Neutrophil (primary cell): Measurements from ENCODE around the gene SLC4A8.

ENCODE experiments used
- H3K27ac ChIP-seq: fragments of 200-600 bp; sonication (generic); 2 replicates; pipeline ENCODE4 v1.5.1; 2016; ENCODE audit warnings: mild to moderate bottlenecking, moderate library complexity
- H3K27me3 ChIP-seq: fragments of 200-600 bp; sonication (generic); 2 replicates; pipeline ENCODE4 v1.6.0; 2016; ENCODE audit warnings: mild to moderate bottlenecking
- H3K36me3 ChIP-seq: fragments of 200-600 bp; sonication (generic); 2 replicates; pipeline ENCODE4 v1.5.1; 2017
- H3K4me1 ChIP-seq, 2 experiments: fragments of 200-600 bp in 1 of 2; sonication (generic) in 1 of 2; 1 replicate in 1 of 2; 2 replicates in 1 of 2; pipeline versions ENCODE4 v1.5.1 to v1.6.1; 2013 to 2016; ENCODE audit warnings: low read depth in 1 of 2, low read length in 1 of 2, mild to moderate bottlenecking in 1 of 2, moderate library complexity in 1 of 2; ENCODE audit not compliant: control insufficient read depth in 1 of 2, insufficient read depth in 1 of 2
- H3K4me3 ChIP-seq, 2 experiments: fragments of 200-600 bp in 1 of 2; sonication (generic) in 1 of 2; 1 replicate in 1 of 2; 2 replicates in 1 of 2; pipeline ENCODE4 v1.5.1; 2013 to 2016; ENCODE audit warnings: low read depth in 1 of 2, low read length in 1 of 2, mild to moderate bottlenecking in 1 of 2, moderate library complexity in 1 of 2
- H3K9me3 ChIP-seq: fragments of 200-600 bp; sonication (generic); 2 replicates; pipeline ENCODE4 v1.5.1; 2016
- TF ChIP-seq, protein P1 (sequence below): fragments of 200-600 bp; sonication (generic); IDR thresholded peaks from 2 replicates; pipeline ENCODE4 v1.5.1; 2016; ENCODE audit warnings: antibody characterized with exemption

Gene SLC4A8

DNA sequence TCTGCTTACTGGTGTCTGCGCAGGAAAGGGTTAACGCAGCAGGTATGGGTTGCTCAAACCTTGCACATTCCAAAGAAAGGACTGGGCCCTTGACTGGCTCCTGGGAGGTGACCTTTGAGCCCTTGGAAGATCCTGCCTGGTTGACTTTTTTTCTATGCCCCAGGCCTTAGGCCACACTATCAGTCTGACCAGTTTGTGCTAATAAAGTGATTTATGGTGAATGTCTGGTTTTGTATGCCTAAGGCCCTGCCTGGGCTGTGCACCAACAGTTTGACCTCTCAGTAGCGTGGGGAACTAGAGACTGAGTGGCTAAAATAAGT is 105.0 kb downstream of the SLC4A8 start:
- no peaks in the 10 kb centered on the region for H3K4me1 ChIP-seq
- no peaks in the 10 kb centered on the region for H3K36me3 ChIP-seq
- TF ChIP-seq, protein P1, sequence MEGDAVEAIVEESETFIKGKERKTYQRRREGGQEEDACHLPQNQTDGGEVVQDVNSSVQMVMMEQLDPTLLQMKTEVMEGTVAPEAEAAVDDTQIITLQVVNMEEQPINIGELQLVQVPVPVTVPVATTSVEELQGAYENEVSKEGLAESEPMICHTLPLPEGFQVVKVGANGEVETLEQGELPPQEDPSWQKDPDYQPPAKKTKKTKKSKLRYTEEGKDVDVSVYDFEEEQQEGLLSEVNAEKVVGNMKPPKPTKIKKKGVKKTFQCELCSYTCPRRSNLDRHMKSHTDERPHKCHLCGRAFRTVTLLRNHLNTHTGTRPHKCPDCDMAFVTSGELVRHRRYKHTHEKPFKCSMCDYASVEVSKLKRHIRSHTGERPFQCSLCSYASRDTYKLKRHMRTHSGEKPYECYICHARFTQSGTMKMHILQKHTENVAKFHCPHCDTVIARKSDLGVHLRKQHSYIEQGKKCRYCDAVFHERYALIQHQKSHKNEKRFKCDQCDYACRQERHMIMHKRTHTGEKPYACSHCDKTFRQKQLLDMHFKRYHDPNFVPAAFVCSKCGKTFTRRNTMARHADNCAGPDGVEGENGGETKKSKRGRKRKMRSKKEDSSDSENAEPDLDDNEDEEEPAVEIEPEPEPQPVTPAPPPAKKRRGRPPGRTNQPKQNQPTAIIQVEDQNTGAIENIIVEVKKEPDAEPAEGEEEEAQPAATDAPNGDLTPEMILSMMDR = no peak
- H3K27me3 ChIP-seq = peaks cover 28% of the 10 kb centered on the region
- no peak overlapping the region for H3K4me3 ChIP-seq
- no peaks in the 10 kb centered on the region for H3K9me3 ChIP-seq
- no peak overlapping the region for H3K27ac ChIP-seq

DNA sequence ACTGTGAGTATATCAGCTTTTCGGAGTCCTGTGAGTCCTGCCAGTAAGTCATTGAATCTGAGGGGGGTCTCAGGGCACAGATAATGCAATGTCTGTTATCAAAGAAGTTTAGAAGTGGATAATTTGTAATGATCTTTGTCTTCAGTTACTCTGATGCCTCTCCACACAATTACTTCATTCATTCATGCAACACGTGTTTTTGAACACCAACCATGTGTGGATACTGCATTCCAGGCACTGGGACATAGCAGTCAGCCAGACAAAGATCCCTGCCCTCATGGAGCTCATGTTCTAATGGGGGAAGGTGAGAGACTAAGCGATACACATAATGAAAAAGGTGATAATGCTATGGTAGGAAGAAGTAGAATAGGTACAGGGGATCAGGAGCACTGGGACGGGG is 105.6 kb downstream of the SLC4A8 start:
- Histone ChIP-seq H3K36me3 (no peaks in the 10 kb centered on the region), H3K27me3 (peaks cover 30% of the 10 kb centered on the region), H3K27ac (no peak overlapping the region), H3K9me3 (no peaks in the 10 kb centered on the region), H3K4me3 (no peak overlapping the region), H3K4me1 (no peaks in the 10 kb centered on the region)
- TF ChIP-seq, protein P1 = no peak

DNA sequence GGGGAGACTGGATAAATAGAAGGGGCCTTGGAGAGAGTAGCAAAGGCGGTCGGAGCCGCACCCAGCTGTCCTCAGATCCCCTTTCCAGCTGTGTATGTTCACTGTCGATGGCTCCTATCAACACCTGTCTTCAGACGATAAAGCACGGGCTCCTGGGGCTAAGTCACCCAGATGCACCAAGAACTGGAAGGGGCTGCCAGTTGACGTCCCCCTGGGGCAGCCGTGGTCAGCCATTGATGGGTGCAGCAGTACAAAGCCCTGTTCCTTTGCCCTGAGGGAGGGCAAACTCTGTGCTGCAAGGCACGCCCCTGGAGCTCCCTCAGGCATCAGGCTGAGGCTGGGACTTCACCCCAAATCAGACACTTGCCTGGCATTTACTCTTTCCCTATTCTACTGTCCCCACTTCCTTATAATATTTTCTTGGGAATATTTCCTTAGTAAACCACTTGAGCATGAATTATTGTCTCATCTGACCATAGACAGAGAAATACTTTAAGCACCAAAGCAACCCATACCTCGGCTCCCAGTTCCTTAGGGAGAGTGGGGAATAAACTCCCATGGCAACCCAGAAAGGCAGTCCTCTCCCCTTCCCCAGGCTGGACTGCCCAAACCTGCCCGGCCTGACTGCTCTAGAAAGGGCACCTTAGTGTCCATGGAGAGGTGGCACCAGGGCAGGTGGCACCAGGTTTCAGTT is 106.8 kb downstream of the SLC4A8 start:
- Histone ChIP-seq H3K9me3 (no peaks in the 10 kb centered on the region), H3K4me1 (no peaks in the 10 kb centered on the region), H3K27me3 (peaks cover 30% of the 10 kb centered on the region), H3K4me3 (no peak overlapping the region), H3K27ac (no peak overlapping the region), H3K36me3 (no peaks in the 10 kb centered on the region)
- TF ChIP-seq, protein P1 = no peak

DNA sequence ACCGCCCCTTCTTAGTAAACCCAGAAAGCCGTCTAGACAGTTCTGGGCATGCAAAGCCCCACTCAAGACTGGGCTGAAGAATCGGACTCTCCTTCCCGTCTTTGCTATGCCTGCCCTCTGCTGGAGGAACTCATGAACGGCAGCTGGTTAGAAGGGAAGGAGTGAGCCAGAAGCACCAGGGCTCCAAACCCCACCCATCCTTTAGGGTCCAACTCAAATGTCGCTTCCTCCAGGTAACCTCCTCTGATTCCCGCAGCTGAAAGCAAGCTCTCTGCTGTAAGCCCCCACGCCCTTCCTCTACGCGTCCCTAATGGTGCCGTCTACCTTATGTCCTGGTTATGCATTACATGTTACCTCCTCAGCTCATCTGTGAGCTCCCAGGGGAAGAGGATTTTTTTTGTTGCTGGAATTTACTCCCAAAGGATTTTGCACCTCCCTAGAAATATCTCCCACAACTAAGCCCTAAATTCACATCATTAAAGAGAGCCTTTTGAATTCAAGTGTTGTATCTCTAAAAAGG is 107.4 kb downstream of the SLC4A8 start:
- peaks cover 30% of the 10 kb centered on the region for H3K27me3 ChIP-seq
- no peak overlapping the region for H3K4me3 ChIP-seq
- H3K36me3 ChIP-seq = no peaks in the 10 kb centered on the region
- H3K9me3 ChIP-seq = no peaks in the 10 kb centered on the region
- no peak overlapping the region for H3K27ac ChIP-seq
- TF ChIP-seq, protein P1 = peak; percentile 47
- H3K4me1 ChIP-seq = no peaks in the 10 kb centered on the region

DNA sequence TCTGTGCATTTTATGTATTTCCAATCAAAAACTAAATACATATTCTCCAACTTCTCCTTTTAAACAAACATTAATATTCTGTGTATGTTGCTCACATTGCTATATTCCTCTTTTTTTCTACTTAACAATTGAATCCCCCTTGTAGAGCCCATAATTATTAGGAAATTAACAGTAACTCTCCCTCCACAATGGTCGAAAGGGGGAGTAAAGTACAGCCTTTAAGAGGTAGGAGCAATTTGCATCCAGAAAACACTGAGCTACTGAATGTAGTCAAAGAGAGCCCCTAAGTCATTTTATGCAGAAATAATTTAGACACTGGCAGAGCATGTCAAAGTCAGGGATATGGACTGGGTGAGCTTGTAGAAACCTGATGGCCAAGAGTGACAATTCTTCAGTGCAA is 109.2 kb downstream of the SLC4A8 start:
- H3K4me1 ChIP-seq = no peaks in the 10 kb centered on the region
- no peaks in the 10 kb centered on the region for H3K36me3 ChIP-seq
- no peaks in the 10 kb centered on the region for H3K9me3 ChIP-seq
- TF ChIP-seq, protein P1 = no peak
- H3K27me3 ChIP-seq = peaks cover 30% of the 10 kb centered on the region
- H3K4me3 ChIP-seq = no peak overlapping the region
- H3K27ac ChIP-seq = no peak overlapping the region
